ENCODE results near the gene ALDOC. TPM values are rescaled to one million over a fixed set of nuclear protein-coding genes. Genes with fewer than 3 reads are reported as not detected.

Gene ALDOC
- total and polyA plus RNA-seq, 2 of the 13 experiments (the other 11 are each of a cell fraction or from before 2014, with no cell fraction given): 15.4 to 60.9 TPM

GRCh38 chr17:28576758-28577465 is at the start of gene ALDOC (continued):
- no peak for TF ChIP-seq ZNF644 (CRISPR knock-in tag; IDR thresholded peaks at IDR 0.05; ENCODE audit: low read depth)
- TF ChIP-seq ZNF589 (CRISPR knock-in tag; conservative IDR thresholded peaks at IDR 0.05): peak; percentile 45; the same call in 1 of the 2 replicates
- no peak for TF ChIP-seq FIP1L1 (IDR thresholded peaks at IDR 0.05; ENCODE audit: borderline replicate concordance, insufficient read depth, low read depth, low read length)
- TF ChIP-seq IRF2 (CRISPR knock-in tag; IDR thresholded peaks at IDR 0.05): no peak
- TF ChIP-seq HDAC2 (CRISPR knock-in tag; IDR thresholded peaks at IDR 0.05): peak; percentile 70
- TF ChIP-seq ZNF451 (CRISPR knock-in tag; IDR thresholded peaks at IDR 0.05): no peak
- TF ChIP-seq SRSF1 (optimal IDR thresholded peaks at IDR 0.05; ENCODE audit: low read depth, low read length): no peak
- TF ChIP-seq IRF1 (CRISPR knock-in tag; IDR thresholded peaks at IDR 0.05; ENCODE audit: low read depth): no peak
- TF ChIP-seq ZNF710 (CRISPR knock-in tag; IDR thresholded peaks at IDR 0.05; ENCODE audit: borderline replicate concordance): no peak
- no peak for TF ChIP-seq ZMYM2 (CRISPR knock-in tag; IDR thresholded peaks at IDR 0.05)
- TF ChIP-seq RBM39 (IDR thresholded peaks at IDR 0.05; ENCODE audit: low read depth, low read length, poor library complexity, severe bottlenecking): no peak
- TF ChIP-seq MXD4 (CRISPR knock-in tag; IDR thresholded peaks at IDR 0.05): peak; percentile 80; the same call in 1 of the 2 replicates
- no peak for TF ChIP-seq HOXA9 (CRISPR knock-in tag; IDR thresholded peaks at IDR 0.05; ENCODE audit: borderline replicate concordance)
- peak; percentile 28; the same call in 1 of the 2 replicates for TF ChIP-seq ZMYM3 (CRISPR knock-in tag; IDR thresholded peaks at IDR 0.05)
- TF ChIP-seq RBAK (CRISPR knock-in tag; IDR thresholded peaks at IDR 0.05): 0 out of 2 replicates have a peak, but pooled peaks have one; percentile 52
- TF ChIP-seq SKIL (CRISPR knock-in tag; IDR thresholded peaks at IDR 0.05; ENCODE audit: borderline replicate concordance): 0 out of 2 replicates have a peak, but pooled peaks have one; percentile 11
- TF ChIP-seq ZNF17 (CRISPR knock-in tag; IDR thresholded peaks at IDR 0.05): no peak
- TF ChIP-seq ZSCAN21 (CRISPR knock-in tag; IDR thresholded peaks at IDR 0.05; ENCODE audit: borderline replicate concordance): no peak; the same call in 1 of the 2 replicates
- no peak for TF ChIP-seq ZNF430 (CRISPR knock-in tag; IDR thresholded peaks at IDR 0.05)
- peak; percentile 82; the same call in 1 of the 2 replicates for TF ChIP-seq TFDP1 (CRISPR knock-in tag; IDR thresholded peaks at IDR 0.05; ENCODE audit: borderline replicate concordance)
- no peak for TF ChIP-seq AGO1 (IDR thresholded peaks at IDR 0.05; ENCODE audit: low read depth, low read length, poor library complexity, severe bottlenecking)
- TF ChIP-seq ZNF331 (CRISPR knock-in tag; IDR thresholded peaks at IDR 0.05): peak; percentile 88; the same call in 1 of the 2 replicates
- no peak for TF ChIP-seq ZNF33B (CRISPR knock-in tag; IDR thresholded peaks at IDR 0.05)
- TF ChIP-seq ZNF44 (CRISPR knock-in tag; IDR thresholded peaks at IDR 0.05): no peak
